ENCODE measurements around the gene PLXNA2.

PLXNA2 gene

DNA sequence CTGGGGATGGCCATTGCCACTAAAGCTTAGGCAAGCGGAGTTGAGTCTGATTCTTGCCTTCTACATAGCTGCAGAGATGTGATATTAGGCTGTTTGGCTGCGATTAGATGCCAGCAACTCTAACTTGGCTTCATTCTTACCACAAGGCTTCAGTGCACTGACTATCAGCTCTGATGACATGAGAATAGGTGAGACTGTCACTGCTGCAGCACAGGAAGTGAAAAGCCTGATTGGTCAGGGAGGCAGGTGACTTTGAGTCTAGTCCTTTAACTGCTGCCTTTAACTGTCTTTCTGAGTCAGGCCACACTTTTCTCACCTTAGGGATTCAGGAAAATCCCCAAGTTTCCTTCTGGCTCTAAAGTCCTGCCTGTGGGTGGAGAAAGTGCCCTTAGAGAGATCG, 14.1 kb upstream of the PLXNA2 start:
- H3K4me1 ChIP-seq (ENCODE audit: control insufficient read depth, insufficient read depth, low read length), result no peaks in the 10 kb centered on the region
- H3K27ac ChIP-seq (ENCODE audit: low read depth, low read length), result no peak overlapping the region
- no peaks in the 10 kb centered on the region for H3K27me3 ChIP-seq (ENCODE audit: control insufficient read depth, insufficient read depth, low read length)
- H3K9ac ChIP-seq (ENCODE audit: low read length), result no peak overlapping the region
- H3K36me3 ChIP-seq (ENCODE audit: control insufficient read depth, insufficient read depth, low read length), result no peaks in the 10 kb centered on the region
- no peak overlapping the region for H3K4me3 ChIP-seq (ENCODE audit: low read length)

GRCh38 chr1:208257351-208257750, 13.2 kb upstream of the PLXNA2 start:
- Histone ChIP-seq H3K27me3 (ENCODE audit: control insufficient read depth, insufficient read depth, low read length) (no peaks in the 10 kb centered on the region), H3K27ac (ENCODE audit: low read depth, low read length) (no peak overlapping the region), H3K36me3 (ENCODE audit: control insufficient read depth, insufficient read depth, low read length) (no peaks in the 10 kb centered on the region), H3K4me3 (ENCODE audit: low read length) (no peak overlapping the region), H3K9ac (ENCODE audit: low read length) (no peak overlapping the region), H3K4me1 (ENCODE audit: control insufficient read depth, insufficient read depth, low read length) (no peaks in the 10 kb centered on the region)

DNA sequence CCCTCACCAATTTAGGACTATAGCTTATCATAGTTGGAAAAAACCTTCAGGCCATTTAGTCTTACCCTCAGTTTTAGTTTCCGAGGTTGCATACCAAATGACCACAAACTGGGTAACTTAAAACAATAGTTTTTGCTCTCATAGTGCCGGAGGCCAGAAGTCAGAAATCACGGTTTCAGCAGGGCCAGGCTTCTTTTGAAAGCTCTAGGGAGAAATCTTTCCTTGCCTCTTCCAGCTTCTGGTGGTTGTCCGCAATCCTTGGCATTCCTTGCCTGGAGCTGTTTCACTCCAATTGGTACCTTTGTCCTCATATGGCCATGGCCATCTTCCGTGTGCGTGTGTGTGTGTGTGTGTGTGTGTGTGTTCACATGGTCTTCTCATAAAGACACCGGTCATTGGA, 12.4 kb upstream of the PLXNA2 start:
- no peak overlapping the region for H3K27ac ChIP-seq (ENCODE audit: low read depth, low read length)
- H3K4me3 ChIP-seq (ENCODE audit: low read length), result no peak overlapping the region
- H3K27me3 ChIP-seq (ENCODE audit: control insufficient read depth, insufficient read depth, low read length), result no peaks in the 10 kb centered on the region
- no peak overlapping the region for H3K9ac ChIP-seq (ENCODE audit: low read length)
- no peaks in the 10 kb centered on the region for H3K4me1 ChIP-seq (ENCODE audit: control insufficient read depth, insufficient read depth, low read length)
- no peaks in the 10 kb centered on the region for H3K36me3 ChIP-seq (ENCODE audit: control insufficient read depth, insufficient read depth, low read length)

DNA sequence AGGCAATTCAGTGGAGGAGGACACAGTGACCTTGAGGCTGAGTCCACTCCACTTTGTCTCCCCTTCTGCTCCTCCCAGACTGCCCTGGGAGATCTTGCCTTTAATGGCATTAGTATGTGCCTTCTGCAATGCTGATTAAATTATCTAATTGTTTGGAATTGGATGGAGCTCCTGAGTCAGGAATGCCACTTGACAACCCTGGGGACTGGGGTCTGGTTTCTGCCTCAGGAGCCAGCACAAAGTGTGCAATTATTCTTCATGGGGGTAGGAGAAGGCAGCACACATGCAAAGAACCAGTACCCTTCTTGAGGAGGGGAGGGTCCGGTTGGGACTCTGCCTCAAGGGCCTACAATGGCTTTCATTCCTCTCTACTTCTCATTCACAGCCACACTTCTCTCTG, 11.9 kb upstream of the PLXNA2 start:
- no peaks in the 10 kb centered on the region for H3K4me1 ChIP-seq (ENCODE audit: control insufficient read depth, insufficient read depth, low read length)
- no peaks in the 10 kb centered on the region for H3K27me3 ChIP-seq (ENCODE audit: control insufficient read depth, insufficient read depth, low read length)
- no peak overlapping the region for H3K27ac ChIP-seq (ENCODE audit: low read depth, low read length)
- no peaks in the 10 kb centered on the region for H3K36me3 ChIP-seq (ENCODE audit: control insufficient read depth, insufficient read depth, low read length)
- no peak overlapping the region for H3K9ac ChIP-seq (ENCODE audit: low read length)
- H3K4me3 ChIP-seq (ENCODE audit: low read length), result no peak overlapping the region

DNA sequence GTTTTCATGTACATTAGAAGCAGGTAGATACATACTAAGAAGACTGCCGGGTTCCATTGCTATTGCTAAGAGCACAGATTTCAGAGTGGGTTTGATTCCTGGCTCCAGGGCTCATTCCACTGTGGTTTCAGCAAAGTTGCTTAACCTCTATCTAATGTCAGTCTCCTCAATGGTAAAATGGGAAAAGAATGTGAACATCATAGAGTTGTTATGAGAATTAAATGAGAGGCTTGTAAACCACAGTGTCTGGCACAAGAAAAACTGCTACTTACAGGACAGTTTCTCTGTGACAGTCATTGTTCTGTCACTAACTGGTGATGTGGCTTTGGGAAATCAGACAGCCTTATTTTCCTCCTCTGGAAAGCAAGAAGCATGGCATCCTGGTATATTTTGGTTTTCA, 10.7 kb upstream of the PLXNA2 start:
- H3K9ac ChIP-seq (ENCODE audit: low read length), result no peak overlapping the region
- no peaks in the 10 kb centered on the region for H3K36me3 ChIP-seq (ENCODE audit: control insufficient read depth, insufficient read depth, low read length)
- H3K4me3 ChIP-seq (ENCODE audit: low read length), result no peak overlapping the region
- no peaks in the 10 kb centered on the region for H3K27me3 ChIP-seq (ENCODE audit: control insufficient read depth, insufficient read depth, low read length)
- H3K4me1 ChIP-seq (ENCODE audit: control insufficient read depth, insufficient read depth, low read length), result no peaks in the 10 kb centered on the region
- no peak overlapping the region for H3K27ac ChIP-seq (ENCODE audit: low read depth, low read length)

DNA sequence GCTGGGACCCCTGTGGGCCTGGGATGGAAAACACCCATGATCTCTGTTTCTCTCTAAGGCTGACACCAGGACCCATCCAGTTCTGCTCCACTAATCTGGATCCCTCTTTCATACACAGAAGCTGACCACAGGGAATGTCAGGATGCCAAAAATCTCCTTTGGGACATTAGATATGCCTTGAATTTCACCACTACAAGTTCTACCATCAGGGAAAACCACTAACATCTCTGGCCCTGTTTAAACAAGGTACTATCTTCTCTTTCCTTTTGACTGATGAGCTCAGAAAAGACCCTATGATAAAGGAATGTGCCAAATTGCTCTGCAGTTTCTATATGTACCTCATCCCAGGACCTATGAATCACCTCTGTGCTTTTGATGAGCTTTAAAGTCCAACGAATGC, 10.2 kb upstream of the PLXNA2 start:
- Histone ChIP-seq H3K9ac (ENCODE audit: low read length) (no peak overlapping the region), H3K36me3 (ENCODE audit: control insufficient read depth, insufficient read depth, low read length) (no peaks in the 10 kb centered on the region), H3K4me1 (ENCODE audit: control insufficient read depth, insufficient read depth, low read length) (no peaks in the 10 kb centered on the region), H3K4me3 (ENCODE audit: low read length) (no peak overlapping the region), H3K27ac (ENCODE audit: low read depth, low read length) (no peak overlapping the region), H3K27me3 (ENCODE audit: control insufficient read depth, insufficient read depth, low read length) (no peaks in the 10 kb centered on the region)

DNA sequence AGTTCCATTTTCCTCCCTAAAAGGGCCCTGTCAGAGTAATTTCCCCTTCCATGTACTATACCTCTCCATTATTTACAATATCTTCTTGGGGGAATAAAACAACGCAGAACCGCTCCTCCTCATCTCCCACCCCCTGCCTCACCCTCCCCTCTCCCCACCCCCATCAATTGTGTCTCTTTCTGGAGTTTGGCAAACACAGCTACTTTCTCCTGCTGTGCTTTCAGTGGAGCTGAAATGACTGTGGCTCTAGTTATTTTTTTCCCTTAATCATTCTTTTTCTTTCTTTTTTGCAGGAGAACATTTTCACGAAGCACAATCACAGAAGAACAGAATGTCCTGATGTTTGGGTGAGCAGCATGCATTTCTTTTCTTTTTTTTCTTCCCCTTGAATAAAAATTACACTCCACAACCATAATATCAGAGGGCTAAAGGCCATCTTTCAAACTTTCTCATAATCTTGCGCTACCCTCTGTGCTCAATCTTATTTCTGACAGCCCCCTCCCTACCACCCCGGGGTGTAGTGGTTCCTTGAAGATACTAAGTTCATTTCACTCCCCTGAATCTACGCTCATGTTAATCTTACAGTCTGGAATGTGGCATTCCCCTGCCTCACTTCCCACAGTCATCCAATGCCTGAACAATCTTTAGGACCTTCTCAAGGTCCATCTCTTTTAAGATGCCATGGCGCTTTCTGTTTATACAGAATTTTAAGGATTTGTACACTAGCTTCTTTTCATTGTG, 8.8 kb upstream of the PLXNA2 start:
- Histone ChIP-seq H3K36me3 (ENCODE audit: control insufficient read depth, insufficient read depth, low read length) (no peaks in the 10 kb centered on the region), H3K9ac (ENCODE audit: low read length) (no peak overlapping the region), H3K27ac (ENCODE audit: low read depth, low read length) (no peak overlapping the region), H3K4me3 (ENCODE audit: low read length) (no peak overlapping the region), H3K4me1 (ENCODE audit: control insufficient read depth, insufficient read depth, low read length) (no peaks in the 10 kb centered on the region), H3K27me3 (ENCODE audit: control insufficient read depth, insufficient read depth, low read length) (no peaks in the 10 kb centered on the region)

DNA sequence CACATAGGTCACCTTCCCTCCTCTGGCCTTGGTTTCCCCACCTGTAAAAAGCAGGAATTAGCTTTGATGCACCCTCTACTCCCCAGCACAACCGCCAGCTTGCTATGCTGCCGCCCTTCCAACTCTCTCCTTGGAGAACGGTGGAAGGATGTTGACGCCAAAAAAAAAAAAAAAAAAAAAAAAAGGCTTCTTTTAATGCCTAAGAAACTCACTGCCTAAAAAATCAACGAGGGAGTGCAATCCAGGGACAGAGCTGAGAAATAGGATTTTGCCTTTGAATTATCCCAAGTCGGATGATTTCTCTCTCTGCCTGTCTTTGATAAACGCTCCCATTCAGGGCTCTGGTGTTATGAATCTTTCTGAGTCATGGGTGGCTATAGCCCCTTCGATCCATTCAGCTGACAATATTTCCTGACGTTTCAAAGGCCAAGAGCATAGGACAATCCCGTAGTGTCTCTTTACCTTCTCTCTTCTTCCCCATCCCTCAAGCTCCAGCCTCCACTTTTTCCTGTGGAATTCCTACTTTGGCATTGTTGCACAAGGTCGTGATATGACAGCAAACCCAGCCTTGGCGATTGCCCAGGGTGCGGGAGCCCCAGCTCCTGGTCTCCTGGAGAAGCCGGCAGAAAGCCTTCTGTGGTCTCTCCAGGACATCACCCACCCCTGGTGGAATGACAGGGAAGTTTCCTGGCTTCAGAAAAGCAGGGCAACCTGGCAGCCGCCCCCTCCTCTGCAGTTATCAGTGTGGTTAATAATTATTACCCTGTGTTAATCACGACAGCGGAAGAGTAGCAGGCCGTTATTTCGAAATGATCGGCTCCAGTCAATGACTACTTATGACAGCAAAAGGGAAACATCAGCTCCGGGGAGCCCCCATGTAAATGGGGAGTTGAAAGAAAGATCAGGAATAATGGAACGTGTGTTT, 8.0 kb upstream of the PLXNA2 start:
- H3K27me3 ChIP-seq (ENCODE audit: control insufficient read depth, insufficient read depth, low read length), result no peaks in the 10 kb centered on the region
- no peak overlapping the region for H3K4me3 ChIP-seq (ENCODE audit: low read length)
- no peak overlapping the region for H3K9ac ChIP-seq (ENCODE audit: low read length)
- H3K4me1 ChIP-seq (ENCODE audit: control insufficient read depth, insufficient read depth, low read length), result no peaks in the 10 kb centered on the region
- H3K36me3 ChIP-seq (ENCODE audit: control insufficient read depth, insufficient read depth, low read length), result no peaks in the 10 kb centered on the region
- no peak overlapping the region for H3K27ac ChIP-seq (ENCODE audit: low read depth, low read length)

DNA sequence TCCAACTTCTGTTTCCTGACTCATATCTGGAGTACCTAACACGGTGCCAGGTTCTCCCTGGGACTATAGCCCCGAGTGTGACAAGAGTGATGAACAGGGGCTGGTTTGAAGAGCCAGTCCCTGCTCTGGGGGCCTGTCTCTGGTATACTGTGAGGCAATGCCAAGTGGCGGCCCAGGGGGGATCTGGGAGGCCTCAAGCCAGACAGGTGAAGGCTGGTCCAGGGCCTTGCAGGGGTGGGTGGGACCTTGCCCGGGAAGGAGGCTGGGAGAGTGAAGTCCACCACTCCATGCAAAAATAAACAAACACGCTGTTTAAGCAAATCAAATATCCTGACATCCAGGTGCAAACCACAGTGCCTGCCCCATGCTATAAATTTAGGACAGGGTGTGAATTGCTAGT, 6.8 kb upstream of the PLXNA2 start:
- Histone ChIP-seq H3K4me1 (ENCODE audit: control insufficient read depth, insufficient read depth, low read length) (no peaks in the 10 kb centered on the region), H3K27ac (ENCODE audit: low read depth, low read length) (no peak overlapping the region), H3K9ac (ENCODE audit: low read length) (no peak overlapping the region), H3K4me3 (ENCODE audit: low read length) (no peak overlapping the region), H3K36me3 (ENCODE audit: control insufficient read depth, insufficient read depth, low read length) (no peaks in the 10 kb centered on the region), H3K27me3 (ENCODE audit: control insufficient read depth, insufficient read depth, low read length) (no peaks in the 10 kb centered on the region)

DNA sequence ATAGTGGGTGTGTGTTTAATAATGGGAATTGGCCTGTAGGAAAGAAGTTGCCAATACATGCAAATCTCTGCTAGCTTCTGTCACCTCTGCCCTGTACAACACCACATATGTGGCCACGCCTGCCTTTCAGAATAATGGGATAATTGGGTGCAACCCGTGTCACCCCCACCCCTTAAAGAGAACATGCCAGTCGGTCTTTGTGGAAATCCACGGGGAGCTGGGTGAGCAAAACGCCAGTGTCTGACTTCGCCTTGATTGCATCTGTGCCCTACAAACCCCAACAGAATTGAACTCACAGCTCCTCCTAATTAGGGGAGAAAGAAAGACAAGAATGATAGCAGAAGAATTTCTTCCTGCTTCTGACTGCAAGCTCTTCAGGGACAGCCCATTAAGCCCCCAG, 6.4 kb upstream of the PLXNA2 start:
- H3K36me3 ChIP-seq (ENCODE audit: control insufficient read depth, insufficient read depth, low read length), result no peaks in the 10 kb centered on the region
- no peak overlapping the region for H3K4me3 ChIP-seq (ENCODE audit: low read length)
- H3K4me1 ChIP-seq (ENCODE audit: control insufficient read depth, insufficient read depth, low read length), result no peaks in the 10 kb centered on the region
- H3K27me3 ChIP-seq (ENCODE audit: control insufficient read depth, insufficient read depth, low read length), result no peaks in the 10 kb centered on the region
- H3K9ac ChIP-seq (ENCODE audit: low read length), result no peak overlapping the region
- no peak overlapping the region for H3K27ac ChIP-seq (ENCODE audit: low read depth, low read length)

- no peak overlapping the region for H3K9ac ChIP-seq (ENCODE audit: low read length)
These were observed 5.0 kb upstream of the PLXNA2 start for GRCh38 chr1:208248991-208249696.

DNA sequence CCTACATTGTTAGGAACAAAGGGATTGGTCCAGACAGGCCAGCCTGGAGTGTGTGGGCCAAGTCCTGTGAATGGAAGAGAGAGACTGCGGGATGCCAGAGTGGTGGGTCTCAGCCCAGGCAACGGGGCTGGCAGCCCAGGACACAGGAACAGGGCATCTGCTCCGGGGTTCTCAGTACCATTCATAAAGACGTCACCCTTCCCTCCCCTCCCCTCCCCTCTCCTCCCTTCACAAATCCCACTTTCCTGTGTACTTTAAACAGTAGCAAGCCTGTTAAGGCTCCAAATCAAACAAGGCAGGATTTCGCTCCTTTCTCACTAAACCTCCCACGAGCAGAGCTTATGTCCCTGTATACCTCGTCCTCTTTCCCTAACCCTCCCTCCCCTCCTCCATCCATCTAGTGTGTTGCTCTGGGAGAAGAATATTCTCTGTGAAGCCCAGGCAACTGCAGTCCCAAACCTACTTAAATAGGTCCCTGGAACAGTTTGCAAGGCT, 4.2 kb upstream of the PLXNA2 start:
- Histone ChIP-seq H3K9ac (ENCODE audit: low read length) (no peak overlapping the region), H3K27me3 (ENCODE audit: control insufficient read depth, insufficient read depth, low read length) (no peaks in the 10 kb centered on the region), H3K4me1 (ENCODE audit: control insufficient read depth, insufficient read depth, low read length) (peaks cover 2% of the 10 kb centered on the region), H3K27ac (ENCODE audit: low read depth, low read length) (no peak overlapping the region), H3K4me3 (ENCODE audit: low read length) (no peak overlapping the region), H3K36me3 (ENCODE audit: control insufficient read depth, insufficient read depth, low read length) (no peaks in the 10 kb centered on the region)

More at GRCh38 chr1:208248991-208249696, 5.0 kb upstream of the PLXNA2 start:
- no peaks in the 10 kb centered on the region for H3K36me3 ChIP-seq (ENCODE audit: control insufficient read depth, insufficient read depth, low read length)
- peaks cover 2% of the 10 kb centered on the region for H3K4me1 ChIP-seq (ENCODE audit: control insufficient read depth, insufficient read depth, low read length)
- no peak overlapping the region for H3K27ac ChIP-seq (ENCODE audit: low read depth, low read length)
- no peak overlapping the region for H3K4me3 ChIP-seq (ENCODE audit: low read length)
- no peaks in the 10 kb centered on the region for H3K27me3 ChIP-seq (ENCODE audit: control insufficient read depth, insufficient read depth, low read length)

All from rectal smooth muscle tissue (tissue), 1 donor.